HPDE6-E6E7 (cell line): Measurements from ENCODE around the gene CLCN3.
"Not testable (repeated sequence)": the region's sequence is repeated elsewhere in the genome, so short reads cannot be mapped to it uniquely, and the experiment has no call there.

Experiments used
- DNase-seq: peaks from one replicate; pipeline ENCODE4 v3.0.0; 2011; ENCODE audit warnings: missing footprints; ENCODE audit errors: extremely low spot score

Gene CLCN3

GRCh38 chr4:169707958-169708643 lies 87.7 kb downstream of the CLCN3 start:
- no peak for DNase-seq

- no peak for DNase-seq
These were observed 95.4 kb downstream of the CLCN3 start for GRCh38 chr4:169715826-169716225.

- no peak for DNase-seq
These were observed 96.3 kb downstream of the CLCN3 start for GRCh38 chr4:169716677-169717076.

- DNase-seq = no peak
These were observed 100.2 kb downstream of the CLCN3 start for GRCh38 chr4:169720529-169720928.

GRCh38 chr4:169723207-169723965 lies 103.0 kb downstream of the CLCN3 start:
- DNase-seq = no peak

GRCh38 chr4:169724260-169724659 lies 103.9 kb downstream of the CLCN3 start:
- DNase-seq = no peak

GRCh38 chr4:169727616-169728015 lies 107.2 kb downstream of the CLCN3 start:
- no peak for DNase-seq

GRCh38 chr4:169730564-169730963 lies 110.2 kb downstream of the CLCN3 start:
- DNase-seq = no peak

- DNase-seq = not testable (repeated sequence)
These were observed 118.2 kb downstream of the CLCN3 start for GRCh38 chr4:169738604-169739003.

GRCh38 chr4:169741569-169741968 lies 121.2 kb downstream of the CLCN3 start:
- no peak for DNase-seq

- DNase-seq = no peak
These were observed 124.2 kb downstream of the CLCN3 start for GRCh38 chr4:169744601-169745000.

- DNase-seq = no peak
These were observed 124.9 kb downstream of the CLCN3 start for GRCh38 chr4:169745291-169745690.

- DNase-seq = no peak
These were observed 136.7 kb downstream of the CLCN3 start for GRCh38 chr4:169756971-169757574.

GRCh38 chr4:169757575-169758184 lies 137.3 kb downstream of the CLCN3 start, which contains the start of gene HPF1:
Gene HPF1, minus strand, starts transcription at chr4:169757944. Its CDS starts 67 bp downstream, at chr4:169757877.
- peak; percentile 85 for DNase-seq

GRCh38 chr4:169758401-169758962 lies 138.1 kb downstream of the CLCN3 start:
- no peak for DNase-seq

GRCh38 chr4:169761846-169762245 lies 141.5 kb downstream of the CLCN3 start:
- no peak for DNase-seq

GRCh38 chr4:169765835-169766234 lies 145.5 kb downstream of the CLCN3 start:
- no peak for DNase-seq

- DNase-seq = no peak
These were observed 146.4 kb downstream of the CLCN3 start for GRCh38 chr4:169766741-169767140.

- no peak for DNase-seq
These were observed 148.0 kb downstream of the CLCN3 start for GRCh38 chr4:169768385-169768784.

- no peak for DNase-seq
These were observed 150.0 kb downstream of the CLCN3 start for GRCh38 chr4:169770416-169770815.

GRCh38 chr4:169771556-169772080 lies 151.2 kb downstream of the CLCN3 start:
- DNase-seq = not testable (repeated sequence)
